Measurements from ENCODE around the gene KRTAP12-1.

GRCh38 chr21:44671911-44672310 lies 10.1 kb downstream of the KRTAP12-1 start:
- TF ChIP-seq EZH2phosphoT487 (IDR thresholded peaks at IDR 0.05; ENCODE audit: insufficient read depth, low read depth) (no peak), EZH2 (IDR thresholded peaks at IDR 0.05; ENCODE audit: insufficient read depth, poor library complexity, severe bottlenecking) (no peak)
